ENCODE measurements around the gene PLAAT2. TPM values are rescaled to one million over a fixed set of nuclear protein-coding genes. Genes with fewer than 3 reads are reported as not detected.
A peak's percentile ranks its signal among the peaks of the same experiment; 100 is the strongest.

Gene PLAAT2
- total RNA-seq, 3 donors from 2014 or later: 44.3 to 238 (median 62.8) TPM

GRCh38 chr11:63572026-63572688 lies 9.0 kb upstream of the PLAAT2 start:
- TF ChIP-seq CTCF (IDR thresholded peaks at IDR 0.05): no peak
- ATAC-seq: no peak
- Histone ChIP-seq H3K4me3 (no peak overlapping the region), H3K36me3 (ENCODE audit: low read depth) (no peaks in the 10 kb centered on the region), H3K9me3 (no peaks in the 10 kb centered on the region), H3K4me1 (ENCODE audit: low read depth) (peaks cover 10% of the 10 kb centered on the region)
- intact Hi-C loops (cut with DNase I, micrococcal nuclease): no loop called here
- no peak for DNase-seq

- ATAC-seq (no peak), DNase-seq (no peak)
- Histone ChIP-seq H3K4me1 (ENCODE audit: low read depth) (peaks cover 23% of the 10 kb centered on the region), H3K4me3 (no peak overlapping the region), H3K9me3 (no peaks in the 10 kb centered on the region), H3K36me3 (ENCODE audit: low read depth) (no peaks in the 10 kb centered on the region)
- TF ChIP-seq CTCF (IDR thresholded peaks at IDR 0.05): no peak
- intact Hi-C loops (cut with DNase I, micrococcal nuclease): loop anchor here in 1 of 2 donors (10.0 kb wide), 1 partner anchor 685 kb away; the partner anchor contains the start of gene SLC3A2
These were observed 6.4 kb upstream of the PLAAT2 start for GRCh38 chr11:63569570-63569969.

- no peak for TF ChIP-seq CTCF (IDR thresholded peaks at IDR 0.05)
- peaks cover 26% of the 10 kb centered on the region for H3K4me1 ChIP-seq (ENCODE audit: low read depth)
- intact Hi-C loops (cut with DNase I, micrococcal nuclease): loop anchor here in 1 of 2 donors (10.0 kb wide), 1 partner anchor 682 kb away; the partner anchor contains the start of gene SLC3A2
- peak in 1 of 3 donors; percentile 59 for DNase-seq
- no peak overlapping the region for H3K4me3 ChIP-seq
- peak; percentile 79 for ATAC-seq
- H3K9me3 ChIP-seq: no peaks in the 10 kb centered on the region
- no peaks in the 10 kb centered on the region for H3K36me3 ChIP-seq (ENCODE audit: low read depth)
These were observed 4.1 kb upstream of the PLAAT2 start for GRCh38 chr11:63567044-63567840.

- Histone ChIP-seq H3K4me3 (no peak overlapping the region), H3K9me3 (no peaks in the 10 kb centered on the region), H3K36me3 (ENCODE audit: low read depth) (no peaks in the 10 kb centered on the region), H3K4me1 (ENCODE audit: low read depth) (peaks cover 31% of the 10 kb centered on the region)
- no peak for TF ChIP-seq CTCF (IDR thresholded peaks at IDR 0.05)
- ATAC-seq (peak; percentile 81), DNase-seq (peak; percentile 78 to 86 (median 79))
- intact Hi-C loops (cut with DNase I, micrococcal nuclease): loop anchor here in 1 of 2 donors (10.0 kb wide), 1 partner anchor 680 kb away; the partner anchor contains the start of gene SLC3A2
These were observed 1.7 kb upstream of the PLAAT2 start for GRCh38 chr11:63564784-63565350.

- peak in 2 of 3 donors; percentile 53 to 71 for DNase-seq
- H3K4me3 ChIP-seq: no peak overlapping the region
These were observed 1.0 kb upstream of the PLAAT2 start for GRCh38 chr11:63564056-63564774.

More at GRCh38 chr11:63564056-63564774, 1.0 kb upstream of the PLAAT2 start:
- H3K4me1 ChIP-seq (ENCODE audit: low read depth): peaks cover 31% of the 10 kb centered on the region
- ATAC-seq: peak; percentile 26
- no peaks in the 10 kb centered on the region for H3K36me3 ChIP-seq (ENCODE audit: low read depth)
- H3K9me3 ChIP-seq: no peaks in the 10 kb centered on the region
- no peak for TF ChIP-seq CTCF (IDR thresholded peaks at IDR 0.05)
- intact Hi-C loops (cut with DNase I, micrococcal nuclease): loop anchor here in 1 of 2 donors (10.0 kb wide), 1 partner anchor 679 kb away; the partner anchor contains the start of gene SLC3A2
